ENCODE measurements around the gene LGALS9B. TPM values are rescaled to one million over a fixed set of nuclear protein-coding genes. Genes with fewer than 3 reads are reported as not detected.
"Not testable (repeated sequence)": the region's sequence is repeated elsewhere in the genome, so short reads cannot be mapped to it uniquely, and the experiment has no call there.

LGALS9B gene
- total and polyA plus RNA-seq, 2 of the 13 experiments (the other 11 are each of a cell fraction or from before 2014, with no cell fraction given): not detected

GRCh38 chr17:20479889-20480591 is 12.7 kb upstream of the LGALS9B start:
- H3K4me1 ChIP-seq (ENCODE audit: insufficient read depth, low read length); H3K79me2 ChIP-seq (ENCODE audit: insufficient read depth, low read length); H3K9ac ChIP-seq (ENCODE audit: insufficient read depth, low read depth, low read length); H3K4me2 ChIP-seq (ENCODE audit: low read depth, low read length); intact Hi-C loops (cut with micrococcal nuclease; ENCODE audit: unreplicated experiment); H4K20me1 ChIP-seq (ENCODE audit: insufficient read depth, low read length); H3K27me3 ChIP-seq (ENCODE audit: control insufficient read depth in 1 of 2, insufficient read depth in 2 of 2, low read length in 2 of 2); H2AFZ ChIP-seq (ENCODE audit: low read length); H3K9me3 ChIP-seq (ENCODE audit: low read length); FAIRE-seq; BruUV-seq (replicated peaks); POLR2A ChIA-PET; in situ Hi-C loops (cut with HindIII; ENCODE audit: extremely low pct_ligation_motif_present, low pct_unique_long_range_greater_than_20kb); ATAC-seq; CTCF ChIA-PET (ENCODE audit: low intra/inter-chr PET ratio, low total read pairs); H3K27ac ChIP-seq (ENCODE audit: extremely low read length, insufficient read depth, low read length); DNase-seq (ENCODE audit: low spot score); H3K4me3 ChIP-seq (replicated peaks in 1 of 3; ENCODE audit: insufficient read depth in 1 of 3, low read depth in 2 of 3, low read length in 3 of 3); H3K36me3 ChIP-seq (replicated peaks in 1 of 2; ENCODE audit: control insufficient read depth in 1 of 2, insufficient read depth in 2 of 2, low read length in 2 of 2): not testable (repeated sequence)
- WGBS (ENCODE audit: low lambda C conversion rate): 28% methylated on average over 6 of the region's 8 CpGs

- H4K20me1 ChIP-seq (ENCODE audit: insufficient read depth, low read length); H3K9me3 ChIP-seq (ENCODE audit: low read length); ATAC-seq; FAIRE-seq; H3K27me3 ChIP-seq (ENCODE audit: control insufficient read depth in 1 of 2, insufficient read depth in 2 of 2, low read length in 2 of 2); in situ Hi-C loops (cut with HindIII; ENCODE audit: extremely low pct_ligation_motif_present, low pct_unique_long_range_greater_than_20kb); H3K36me3 ChIP-seq (replicated peaks in 1 of 2; ENCODE audit: control insufficient read depth in 1 of 2, insufficient read depth in 2 of 2, low read length in 2 of 2); H3K9ac ChIP-seq (ENCODE audit: insufficient read depth, low read depth, low read length); H3K4me3 ChIP-seq (replicated peaks in 1 of 3; ENCODE audit: insufficient read depth in 1 of 3, low read depth in 2 of 3, low read length in 3 of 3); H3K4me1 ChIP-seq (ENCODE audit: insufficient read depth, low read length); CTCF ChIA-PET (ENCODE audit: low intra/inter-chr PET ratio, low total read pairs); POLR2A ChIA-PET; H3K27ac ChIP-seq (ENCODE audit: extremely low read length, insufficient read depth, low read length); H2AFZ ChIP-seq (ENCODE audit: low read length); H3K79me2 ChIP-seq (ENCODE audit: insufficient read depth, low read length); intact Hi-C loops (cut with micrococcal nuclease; ENCODE audit: unreplicated experiment); H3K4me2 ChIP-seq (ENCODE audit: low read depth, low read length); DNase-seq (ENCODE audit: low spot score); BruUV-seq (replicated peaks): not testable (repeated sequence)
- 53% methylated on average over 3 of the region's 4 CpGs for WGBS (ENCODE audit: low lambda C conversion rate)
Measured at GRCh38 chr17:20477398-20478071, 10.2 kb upstream of the LGALS9B start.

- H3K4me1 ChIP-seq (ENCODE audit: insufficient read depth, low read length); H3K4me2 ChIP-seq (ENCODE audit: low read depth, low read length); H4K20me1 ChIP-seq (ENCODE audit: insufficient read depth, low read length); H3K79me2 ChIP-seq (ENCODE audit: insufficient read depth, low read length); H3K4me3 ChIP-seq (replicated peaks in 1 of 3; ENCODE audit: insufficient read depth in 1 of 3, low read depth in 2 of 3, low read length in 3 of 3); H3K27me3 ChIP-seq (ENCODE audit: control insufficient read depth in 1 of 2, insufficient read depth in 2 of 2, low read length in 2 of 2); in situ Hi-C loops (cut with HindIII; ENCODE audit: extremely low pct_ligation_motif_present, low pct_unique_long_range_greater_than_20kb); DNase-seq (ENCODE audit: low spot score); ATAC-seq; FAIRE-seq; POLR2A ChIA-PET; H2AFZ ChIP-seq (ENCODE audit: low read length); H3K27ac ChIP-seq (ENCODE audit: extremely low read length, insufficient read depth, low read length); H3K9me3 ChIP-seq (ENCODE audit: low read length); H3K9ac ChIP-seq (ENCODE audit: insufficient read depth, low read depth, low read length); CTCF ChIA-PET (ENCODE audit: low intra/inter-chr PET ratio, low total read pairs); intact Hi-C loops (cut with micrococcal nuclease; ENCODE audit: unreplicated experiment); BruUV-seq (replicated peaks); H3K36me3 ChIP-seq (replicated peaks in 1 of 2; ENCODE audit: control insufficient read depth in 1 of 2, insufficient read depth in 2 of 2, low read length in 2 of 2): not testable (repeated sequence)
- 40% methylated on average over 1 of the region's 8 CpGs for WGBS (ENCODE audit: low lambda C conversion rate)
Measured at GRCh38 chr17:20475137-20475831, 7.9 kb upstream of the LGALS9B start.

- H3K4me3 ChIP-seq (replicated peaks in 1 of 3; ENCODE audit: insufficient read depth in 1 of 3, low read depth in 2 of 3, low read length in 3 of 3); DNase-seq (ENCODE audit: low spot score); H3K36me3 ChIP-seq (replicated peaks in 1 of 2; ENCODE audit: control insufficient read depth in 1 of 2, insufficient read depth in 2 of 2, low read length in 2 of 2); H4K20me1 ChIP-seq (ENCODE audit: insufficient read depth, low read length); H3K9me3 ChIP-seq (ENCODE audit: low read length); H3K27ac ChIP-seq (ENCODE audit: extremely low read length, insufficient read depth, low read length); intact Hi-C loops (cut with micrococcal nuclease; ENCODE audit: unreplicated experiment); in situ Hi-C loops (cut with HindIII; ENCODE audit: extremely low pct_ligation_motif_present, low pct_unique_long_range_greater_than_20kb); BruUV-seq (replicated peaks); H3K9ac ChIP-seq (ENCODE audit: insufficient read depth, low read depth, low read length); POLR2A ChIA-PET; H3K4me2 ChIP-seq (ENCODE audit: low read depth, low read length); H3K27me3 ChIP-seq (ENCODE audit: control insufficient read depth in 1 of 2, insufficient read depth in 2 of 2, low read length in 2 of 2); H3K79me2 ChIP-seq (ENCODE audit: insufficient read depth, low read length); H3K4me1 ChIP-seq (ENCODE audit: insufficient read depth, low read length); ATAC-seq; CTCF ChIA-PET (ENCODE audit: low intra/inter-chr PET ratio, low total read pairs); H2AFZ ChIP-seq (ENCODE audit: low read length); FAIRE-seq: not testable (repeated sequence)
Measured at GRCh38 chr17:20474081-20474480, 6.7 kb upstream of the LGALS9B start.
